ENCODE results near the gene MBD3L2.
"Not testable (repeated sequence)": the region's sequence is repeated elsewhere in the genome, so short reads cannot be mapped to it uniquely, and the experiment has no call there.

MBD3L2 gene

GRCh38 chr19:7049021-7049420 lies at the start of gene MBD3L2:
TSS of gene MBD3L2 (plus strand) at chr19:7049321. CDS start at chr19:7049374, 53 bp downstream.
- not testable (repeated sequence) for DNase-seq

- DNase-seq = no peak
These were observed 49.2 kb upstream of the MBD3L2 start for GRCh38 chr19:6999933-7000332.

GRCh38 chr19:7000333-7000732 lies 48.8 kb upstream of the MBD3L2 start:
- no peak for DNase-seq

DNA sequence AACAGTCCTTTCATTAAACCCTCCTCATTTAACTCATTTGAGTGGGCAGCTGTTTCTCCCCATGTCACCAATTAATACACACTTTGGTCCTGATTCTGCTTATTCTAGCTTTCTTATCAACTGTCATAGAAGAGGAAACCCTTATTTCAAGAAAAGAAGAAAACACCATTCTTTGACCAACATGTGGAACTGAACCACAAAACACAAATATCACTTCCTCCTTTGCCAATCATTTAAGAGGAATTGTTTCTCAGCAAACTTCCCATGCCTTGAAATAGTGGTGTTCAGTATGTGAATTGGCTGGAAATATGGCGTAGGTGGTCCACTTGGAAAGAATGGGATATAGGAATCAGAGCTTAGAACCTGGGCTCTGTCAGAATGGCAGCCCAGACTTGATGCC lies 48.3 kb upstream of the MBD3L2 start:
- DNase-seq = no peak

GRCh38 chr19:7004313-7004931 lies 44.7 kb upstream of the MBD3L2 start:
- peak; percentile 1 for DNase-seq

DNA sequence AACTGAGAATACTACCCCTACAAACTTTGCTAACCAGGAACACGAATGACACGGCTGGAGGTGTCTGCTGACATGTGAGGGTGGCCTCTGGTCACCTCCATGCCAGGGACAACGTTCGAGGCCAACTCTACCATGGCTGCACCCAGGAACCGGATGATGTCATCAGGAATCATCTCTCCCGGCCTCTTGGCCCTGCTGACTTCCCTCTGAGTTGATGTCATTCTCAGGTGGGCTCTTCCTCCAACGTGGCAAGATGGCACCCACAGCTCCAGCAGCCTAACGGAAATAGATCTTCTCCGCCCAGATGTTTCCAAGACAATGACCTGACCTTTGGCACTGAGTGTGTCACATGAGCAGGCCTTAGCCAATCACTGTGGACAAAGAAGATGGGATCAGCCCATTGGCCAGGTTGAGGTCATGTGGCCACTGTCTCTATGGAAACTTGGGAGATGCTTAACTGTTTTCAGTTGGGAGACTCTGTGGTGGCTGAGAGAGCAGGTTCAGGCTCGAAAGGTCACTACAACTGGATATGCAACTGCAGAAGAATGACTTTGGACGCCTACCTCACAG lies 42.9 kb upstream of the MBD3L2 start:
- DNase-seq = no peak

- DNase-seq = no peak
These were observed 41.3 kb upstream of the MBD3L2 start for GRCh38 chr19:7007859-7008258.

- no peak for DNase-seq
These were observed 38.2 kb upstream of the MBD3L2 start for GRCh38 chr19:7010722-7011593.

GRCh38 chr19:7013678-7014077 lies 35.4 kb upstream of the MBD3L2 start:
- no peak for DNase-seq

DNA sequence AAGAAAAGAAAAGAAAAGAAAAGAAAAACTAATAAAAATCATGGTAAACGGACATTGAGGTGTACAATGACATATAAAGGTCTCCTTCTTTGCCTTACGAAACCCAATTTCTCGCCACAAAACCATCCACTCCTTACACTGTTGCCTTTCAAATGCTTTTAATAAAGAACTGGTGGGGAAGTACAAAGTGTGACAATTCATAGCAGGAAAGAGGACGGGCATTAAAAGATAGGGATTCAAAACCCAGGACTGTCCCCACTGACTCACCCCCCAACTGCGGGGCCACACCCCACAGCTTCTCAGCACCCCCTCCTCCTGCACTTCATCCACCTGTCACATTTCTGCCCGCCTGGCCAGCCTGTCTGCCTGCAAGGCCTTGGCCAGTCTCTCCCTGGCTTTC lies 30.3 kb upstream of the MBD3L2 start:
- DNase-seq = no peak

GRCh38 chr19:7021331-7021730 lies 27.8 kb upstream of the MBD3L2 start, which contains the start of gene MBD3L2B:
TSS of gene MBD3L2B (minus strand) at chr19:7021431. CDS start at chr19:7021397, 34 bp downstream.
- DNase-seq = not testable (repeated sequence)

- not testable (repeated sequence) for DNase-seq
These were observed 20.3 kb upstream of the MBD3L2 start for GRCh38 chr19:7028790-7029189.

GRCh38 chr19:7030278-7030677 lies 18.8 kb upstream of the MBD3L2 start, which contains the start of gene MBD3L5:
TSS of gene MBD3L5 (plus strand) at chr19:7030578. CDS start at chr19:7030612, 34 bp downstream.
- not testable (repeated sequence) for DNase-seq

DNA sequence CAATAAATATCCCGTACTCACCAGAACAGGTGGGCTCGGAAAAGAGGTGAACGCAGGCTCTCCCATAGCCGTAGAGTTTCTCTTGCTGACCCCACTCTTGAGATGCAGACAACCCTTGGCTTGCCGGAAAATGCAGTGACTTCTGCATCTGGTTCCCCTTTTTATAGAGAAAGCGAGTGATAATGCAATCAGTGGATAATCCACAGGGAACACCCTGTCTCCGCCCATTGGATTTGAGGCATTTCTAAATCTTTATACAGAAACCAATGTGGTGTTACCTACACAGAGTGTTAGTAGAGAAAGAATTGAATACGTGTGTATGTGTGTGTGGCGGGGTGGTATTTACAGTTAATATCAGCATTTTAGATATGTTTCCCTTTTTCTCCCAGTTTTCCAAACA lies 9.0 kb upstream of the MBD3L2 start, which contains the start of gene MBD3L4:
TSS of gene MBD3L4 (minus strand) at position 101 of the 400 bp plus-strand sequence. CDS start at position 66, 35 bp downstream.
- DNase-seq = not testable (repeated sequence)

DNA sequence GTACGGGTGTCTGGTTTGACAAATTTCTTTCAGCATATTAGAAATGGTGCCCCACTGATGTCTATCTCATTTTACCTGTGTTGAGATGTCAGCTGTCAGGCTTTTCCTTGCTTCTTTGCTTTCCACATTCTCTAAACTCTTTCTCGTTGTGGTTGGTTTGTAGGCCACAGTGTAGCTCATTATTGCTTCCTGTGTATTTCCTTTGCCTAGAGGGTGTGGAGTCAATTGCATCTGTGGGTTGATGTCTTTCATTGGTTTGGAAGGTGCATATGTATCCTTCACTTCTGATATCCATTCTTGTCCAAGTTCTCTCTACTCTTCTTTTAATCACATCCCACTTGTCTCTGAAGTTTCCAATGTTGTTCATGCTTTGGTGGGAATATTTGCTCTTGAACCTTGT lies 7.6 kb upstream of the MBD3L2 start:
- DNase-seq = not testable (repeated sequence)

- DNase-seq = not testable (repeated sequence)
These were observed 2.3 kb downstream of the MBD3L2 start for GRCh38 chr19:7051421-7051820.

GRCh38 chr19:7052896-7053295 lies 3.8 kb downstream of the MBD3L2 start:
- not testable (repeated sequence) for DNase-seq

GRCh38 chr19:7054635-7055368 lies 5.7 kb downstream of the MBD3L2 start:
- not testable (repeated sequence) for DNase-seq

DNA sequence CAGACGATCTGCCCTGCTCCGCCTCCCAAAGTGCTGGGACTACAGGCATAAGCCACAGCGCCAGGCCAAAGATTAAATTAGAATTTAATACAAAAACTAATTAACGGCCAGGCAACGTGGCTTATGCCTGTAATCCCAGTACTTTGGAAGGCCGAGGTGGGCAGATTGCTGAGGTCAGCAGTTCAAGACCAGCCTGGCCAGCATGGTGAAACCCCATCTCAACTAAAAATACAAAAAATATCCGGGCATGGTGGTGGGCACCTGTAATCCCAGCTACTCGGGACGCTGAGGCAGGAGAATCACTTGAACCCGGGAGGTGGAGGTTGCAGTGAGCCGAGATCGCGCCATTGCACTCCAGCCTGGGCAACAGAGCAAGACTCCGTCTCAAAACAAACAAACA lies 6.6 kb downstream of the MBD3L2 start:
- not testable (repeated sequence) for DNase-seq

DNA sequence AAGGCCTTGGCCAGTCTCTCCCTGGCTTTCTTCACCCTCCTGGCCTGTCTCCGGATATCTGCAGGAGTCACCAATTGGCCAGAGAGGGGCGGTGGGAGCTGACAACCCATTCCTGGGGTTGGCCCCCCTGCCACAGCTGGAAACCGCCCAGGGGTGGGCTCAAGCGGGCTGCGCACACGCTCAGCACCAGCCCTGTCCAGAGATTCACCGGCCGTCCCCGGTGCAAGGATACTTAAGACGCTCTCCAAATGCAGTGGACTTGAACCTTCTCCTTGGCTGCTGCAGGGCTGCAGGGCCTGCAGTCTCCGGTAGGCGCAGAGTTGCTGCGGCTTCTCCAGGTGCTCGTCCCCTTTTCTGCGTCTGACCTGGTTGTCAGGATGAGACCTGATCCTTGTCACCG lies 7.2 kb downstream of the MBD3L2 start:
- not testable (repeated sequence) for DNase-seq

GRCh38 chr19:7058576-7058975 lies 9.5 kb downstream of the MBD3L2 start, which contains the start of gene MBD3L3:
TSS of gene MBD3L3 (minus strand) at chr19:7058676. CDS start at chr19:7058605, 71 bp downstream.
- DNase-seq = not testable (repeated sequence)

DNA sequence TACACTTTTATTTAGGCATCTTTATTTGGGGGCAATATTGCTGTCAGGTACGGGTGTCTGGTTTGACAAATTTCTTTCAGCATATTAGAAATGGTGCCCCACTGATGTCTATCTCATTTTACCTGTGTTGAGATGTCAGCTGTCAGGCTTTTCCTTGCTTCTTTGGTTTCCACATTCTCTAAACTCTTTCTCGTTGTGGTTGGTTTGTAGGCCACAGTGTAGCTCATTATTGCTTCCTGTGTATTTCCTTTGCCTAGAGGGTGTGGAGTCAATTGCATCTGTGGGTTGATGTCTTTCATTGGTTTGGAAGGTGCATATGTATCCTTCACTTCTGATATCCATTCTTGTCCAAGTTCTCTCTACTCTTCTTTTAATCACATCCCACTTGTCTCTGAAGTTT lies 10.9 kb downstream of the MBD3L2 start:
- not testable (repeated sequence) for DNase-seq

DNA sequence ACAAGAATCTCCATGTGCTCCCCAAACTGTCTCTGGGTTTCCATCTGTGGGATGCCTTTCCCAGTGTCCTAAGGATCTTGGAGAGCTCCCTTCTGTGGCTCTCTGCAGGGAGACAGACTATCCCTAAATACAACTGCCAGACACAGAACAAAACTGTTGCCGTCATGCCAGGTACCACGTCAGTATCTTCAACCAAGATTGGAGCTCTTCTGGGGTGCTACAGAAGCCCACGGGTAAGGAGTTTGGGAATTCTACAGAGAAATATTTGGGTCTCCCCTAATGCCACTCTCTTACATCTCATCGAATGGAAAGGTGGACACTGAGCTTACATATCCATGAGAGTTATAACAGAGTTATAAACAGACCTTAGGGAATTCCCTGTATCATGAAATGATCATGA lies 14.2 kb downstream of the MBD3L2 start:
- DNase-seq = no peak
